G401 (cell line): Measurements from ENCODE around the gene PVALB. TPM values are rescaled to one million over a fixed set of nuclear protein-coding genes. Genes with fewer than 3 reads are reported as not detected.

Source experiments
- DNase-seq: peaks from one replicate; pipeline ENCODE4 v3.0.0-alpha.2; 2015; ENCODE audit warnings: low spot score
- in situ Hi-C: cut with HindIII; loops from 2 replicates; pipeline ENCODE4 v1.10.0; 2016; ENCODE audit warnings: low sequenced_read_pairs, mixed read lengths
- total RNA-seq: library from RNA; depleted of rRNA; stranded (reverse); fragments of >200 nt; shearing (Covaris generic); gene quantifications from 2 replicates; pipeline ENCODE4 v1.2.3, GENCODE V29; 2014

The PVALB gene
- total RNA-seq, 1 experiment from 2014 or later = not detected

GRCh38 chr22:36818010-36818642 is 1.3 kb upstream of the PVALB start:
- in situ Hi-C loops = no loop called here
- no peak for DNase-seq

- DNase-seq = no peak
- in situ Hi-C loops = no loop called here
These were observed 652 bp upstream of the PVALB start for GRCh38 chr22:36817525-36817848.

GRCh38 chr22:36816339-36816635 is 548 bp downstream of the PVALB start:
- in situ Hi-C loops = no loop called here
- no peak for DNase-seq

GRCh38 chr22:36815558-36816338 is 1.1 kb downstream of the PVALB start:
- in situ Hi-C loops = no loop called here
- no peak for DNase-seq

GRCh38 chr22:36814801-36815200 is 2.0 kb downstream of the PVALB start:
- DNase-seq = no peak
- in situ Hi-C loops = no loop called here

- in situ Hi-C loops = no loop called here
These were observed 5.6 kb downstream of the PVALB start for GRCh38 chr22:36811094-36811800.

GRCh38 chr22:36809351-36809750 is 7.5 kb downstream of the PVALB start:
- no peak for DNase-seq
- in situ Hi-C loops = no loop called here

More at GRCh38 chr22:36811094-36811800, 5.6 kb downstream of the PVALB start:
- DNase-seq = no peak

- in situ Hi-C loops = no loop called here
- DNase-seq = no peak
These were observed 8.0 kb downstream of the PVALB start for GRCh38 chr22:36808721-36809344.

GRCh38 chr22:36807627-36808026 is 9.2 kb downstream of the PVALB start:
- in situ Hi-C loops = no loop called here
- no peak for DNase-seq

GRCh38 chr22:36806835-36807234 is 10.0 kb downstream of the PVALB start:
- in situ Hi-C loops = no loop called here
- no peak for DNase-seq

- in situ Hi-C loops = no loop called here
- no peak for DNase-seq
These were observed 13.5 kb downstream of the PVALB start for GRCh38 chr22:36803358-36803757.

GRCh38 chr22:36798674-36799066 is 18.2 kb downstream of the PVALB start:
- DNase-seq = no peak
- in situ Hi-C loops = no loop called here

- in situ Hi-C loops = no loop called here
- DNase-seq = no peak
These were observed 18.7 kb downstream of the PVALB start for GRCh38 chr22:36797911-36798673.

GRCh38 chr22:36797374-36797773 is 19.5 kb downstream of the PVALB start:
- no peak for DNase-seq
- in situ Hi-C loops = no loop called here

- DNase-seq = no peak
- in situ Hi-C loops = no loop called here
These were observed 20.2 kb downstream of the PVALB start for GRCh38 chr22:36796552-36797175.

GRCh38 chr22:36795633-36796032 is 21.2 kb downstream of the PVALB start:
- in situ Hi-C loops = no loop called here

GRCh38 chr22:36790648-36791047 is 26.2 kb downstream of the PVALB start:
- no peak for DNase-seq

More at GRCh38 chr22:36795633-36796032, 21.2 kb downstream of the PVALB start:
- no peak for DNase-seq

GRCh38 chr22:36787204-36787988 is 29.4 kb downstream of the PVALB start:
- in situ Hi-C loops = no loop called here
- no peak for DNase-seq

More at GRCh38 chr22:36790648-36791047, 26.2 kb downstream of the PVALB start:
- in situ Hi-C loops = no loop called here
